ENCODE results near the gene INAVA. TPM values are rescaled to one million over a fixed set of nuclear protein-coding genes. Genes with fewer than 3 reads are reported as not detected.

INAVA gene
- total RNA-seq, 4 donors from 2014 or later: not detected

DNA sequence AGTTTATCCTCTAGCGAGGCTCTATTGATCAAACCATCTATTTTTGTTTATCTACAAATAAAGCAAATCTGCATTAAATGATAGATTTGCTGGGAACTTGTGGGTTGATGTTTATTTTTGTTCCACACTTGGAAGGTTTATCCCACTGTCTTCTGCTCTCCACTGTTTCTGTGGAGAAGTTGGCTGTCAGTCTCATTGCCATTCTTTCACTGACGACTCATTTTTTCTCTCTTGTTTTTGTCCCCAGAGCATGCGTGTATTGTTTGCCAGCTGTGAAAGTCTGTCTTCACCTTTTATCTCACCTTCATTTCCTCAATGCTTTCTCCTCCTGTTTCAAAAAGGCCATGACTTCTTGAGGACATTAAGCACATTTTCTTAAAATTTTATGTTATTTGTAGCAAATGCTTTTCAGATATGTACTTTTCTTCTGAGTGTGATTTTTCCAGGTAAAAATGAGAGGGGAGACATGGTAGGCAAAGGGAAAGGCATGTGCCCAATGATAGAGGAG, 52.4 kb downstream of the INAVA start:
- no peak for TF ChIP-seq CTCF (IDR thresholded peaks at IDR 0.05; ENCODE audit: low read depth)

- TF ChIP-seq CTCF (IDR thresholded peaks at IDR 0.05; ENCODE audit: low read depth): no peak
Observed at GRCh38 chr1:200949626-200950025, 54.9 kb downstream of the INAVA start.

DNA sequence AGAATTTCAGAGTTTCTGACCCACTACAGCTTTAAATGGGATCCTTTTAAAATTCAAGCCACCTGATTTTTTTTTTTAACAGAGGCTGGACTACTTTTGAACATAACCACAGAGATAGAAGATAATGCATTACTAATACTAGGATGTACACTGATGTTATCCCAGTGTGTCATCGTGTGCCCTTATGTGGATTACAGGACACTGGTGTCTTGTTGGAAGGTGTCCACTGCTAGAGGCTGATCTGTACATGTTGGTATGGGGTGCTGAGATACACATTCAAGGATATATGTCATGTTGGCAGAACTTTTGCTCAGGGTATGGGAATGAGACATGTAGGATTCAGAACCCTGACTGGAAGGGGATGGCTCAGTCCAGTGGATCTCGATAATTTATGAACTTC, 56.3 kb downstream of the INAVA start:
- no peak for TF ChIP-seq CTCF (IDR thresholded peaks at IDR 0.05; ENCODE audit: low read depth)

DNA sequence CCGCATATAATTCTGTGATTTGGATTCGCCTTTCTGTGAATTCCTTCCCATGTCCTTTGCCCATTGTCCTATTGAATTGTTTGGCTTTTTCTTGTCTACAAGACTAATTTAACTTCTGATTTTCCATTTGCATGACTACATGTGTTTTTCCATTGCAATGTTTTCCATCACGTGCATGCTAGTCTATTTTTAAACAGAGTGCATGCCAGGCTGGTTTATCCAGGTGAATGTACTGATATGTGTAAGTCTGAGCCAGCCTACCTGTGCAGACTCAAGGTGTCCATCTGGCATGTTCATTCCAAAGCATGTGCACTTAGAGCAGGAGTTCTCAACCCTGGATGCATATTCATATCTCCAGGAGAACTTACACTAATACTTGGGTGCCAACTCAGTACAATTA, 59.7 kb downstream of the INAVA start:
- TF ChIP-seq CTCF (IDR thresholded peaks at IDR 0.05; ENCODE audit: low read depth): no peak

- TF ChIP-seq CTCF (IDR thresholded peaks at IDR 0.05; ENCODE audit: low read depth): no peak
Observed at GRCh38 chr1:200958597-200958996, 63.9 kb downstream of the INAVA start.

- no peak for TF ChIP-seq CTCF (IDR thresholded peaks at IDR 0.05; ENCODE audit: low read depth)
Observed at GRCh38 chr1:200959411-200959921, 64.8 kb downstream of the INAVA start.

DNA sequence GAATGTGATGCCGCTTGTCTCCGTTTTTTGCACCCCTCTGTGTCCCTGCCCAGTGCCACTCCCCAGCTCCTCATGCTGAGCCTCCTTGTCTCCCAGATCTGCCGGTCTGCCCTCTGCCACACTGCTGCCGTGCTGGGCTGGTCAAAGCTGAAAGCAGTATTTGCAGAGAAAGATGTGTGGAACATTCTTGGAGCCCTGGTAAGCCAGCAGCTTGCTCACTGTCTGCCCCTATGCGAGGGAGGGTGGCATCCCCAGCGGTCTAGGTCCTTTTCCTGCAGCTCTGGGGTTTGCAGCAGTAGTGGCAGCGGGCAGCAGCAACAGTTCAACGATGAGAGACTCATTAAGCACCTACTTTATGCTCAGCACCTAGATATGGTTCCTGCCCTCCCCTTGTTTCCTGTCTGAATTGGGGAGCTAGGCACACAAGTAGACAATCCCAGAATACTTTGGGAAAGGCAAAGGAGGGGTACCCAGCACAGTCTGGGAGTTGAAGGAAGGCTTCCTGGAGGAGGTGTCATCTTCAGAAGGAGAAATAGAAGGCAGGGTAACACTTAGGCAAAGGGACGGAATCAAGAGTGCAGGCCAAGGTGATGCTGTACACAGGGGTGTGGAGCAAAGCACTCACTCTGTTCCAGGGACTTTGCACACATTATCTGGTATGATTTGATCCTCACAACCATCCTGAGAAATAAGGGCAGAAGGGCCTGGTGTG, 65.7 kb downstream of the INAVA start:
- no peak for TF ChIP-seq CTCF (IDR thresholded peaks at IDR 0.05; ENCODE audit: low read depth)

Measured in subcutaneous adipose tissue (tissue), 4 donors.